Hepatocyte (in vitro differentiated cells): Measurements from ENCODE around the gene KCNE4. TPM values are rescaled to one million over a fixed set of nuclear protein-coding genes. Genes with fewer than 3 reads are reported as not detected.

ENCODE experiments used
- DNase-seq: peaks from one replicate; pipeline ENCODE4 v3.0.0-alpha.2; 2016; ENCODE audit warnings: low spot score
- H2AFZ ChIP-seq: fragments of 200-600 bp; sonication (generic); 2 replicates; pipeline ENCODE4 v1.6.0; 2016; ENCODE audit warnings: antibody characterized with exemption, mild to moderate bottlenecking
- H3K27ac ChIP-seq: fragments of 200-600 bp; sonication (generic); 2 replicates; pipeline ENCODE4 v1.5.1; 2016; ENCODE audit warnings: mild to moderate bottlenecking
- H3K27me3 ChIP-seq: fragments of 200-600 bp; sonication (generic); 2 replicates; pipeline ENCODE4 v1.6.1; 2016
- H3K36me3 ChIP-seq: fragments of 200-600 bp; sonication (generic); replicated peaks from 2 replicates; pipeline ENCODE4 v1.5.1; 2016; ENCODE audit warnings: low read depth; ENCODE audit not compliant: insufficient read depth
- H3K4me1 ChIP-seq: fragments of 200-600 bp; sonication (generic); 2 replicates; pipeline ENCODE4 v1.5.1; 2016; ENCODE audit warnings: mild to moderate bottlenecking, moderate library complexity; ENCODE audit not compliant: insufficient read depth
- H3K4me2 ChIP-seq: fragments of 200-600 bp; sonication (generic); 2 replicates; pipeline ENCODE4 v1.6.0; 2016
- H3K4me3 ChIP-seq: fragments of 200-600 bp; sonication (generic); 2 replicates; pipeline ENCODE4 v1.5.1; 2016; ENCODE audit warnings: mild to moderate bottlenecking
- H3K79me2 ChIP-seq: fragments of 200-600 bp; sonication (generic); 2 replicates; pipeline ENCODE4 v1.6.0; 2017; ENCODE audit warnings: mild to moderate bottlenecking
- H3K9me2 ChIP-seq: fragments of 200-600 bp; sonication (generic); replicated peaks from 2 replicates; pipeline ENCODE4 v1.6.0; 2017; ENCODE audit warnings: mild to moderate bottlenecking; ENCODE audit not compliant: insufficient read depth
- H3K9me3 ChIP-seq: fragments of 200-600 bp; sonication (generic); 2 replicates; pipeline ENCODE4 v1.5.1; 2016; ENCODE audit warnings: low read depth, mild to moderate bottlenecking
- H4K20me1 ChIP-seq: fragments of 200-600 bp; sonication (generic); 2 replicates; pipeline ENCODE4 v1.6.0; 2016; ENCODE audit warnings: mild to moderate bottlenecking; ENCODE audit not compliant: insufficient read depth, poor library complexity, severe bottlenecking
- EZH2 ChIP-seq: fragments of 200-600 bp; sonication (generic); IDR thresholded peaks from 2 replicates; pipeline ENCODE4 v1.6.1; 2016; ENCODE audit warnings: antibody characterized with exemption, mild to moderate bottlenecking, borderline replicate concordance
- EZH2phosphoT487 ChIP-seq: fragments of 200-600 bp; sonication (generic); IDR thresholded peaks from one replicate; pipeline ENCODE4 v1.6.1; 2018; ENCODE audit warnings: antibody characterized with exemption, mild to moderate bottlenecking, low read depth, moderate library complexity; ENCODE audit not compliant: unreplicated experiment, severe bottlenecking
- WGBS: methylation state at CpG from one replicate; pipeline ENCODE4 v1.1.6; 2016; ENCODE audit warnings: low lambda C conversion rate; ENCODE audit errors: missing lambda C conversion rate; 5-methylcytosine and 5-hydroxymethylcytosine counted together
- polyA plus RNA-seq: library from polyadenylated mRNA; unstranded; fragments of >200 nt; fragmentation: Nextera tagmentation; extraction: Ambion mirVana; gene quantifications from 2 replicates; pipeline ENCODE4 v1.2.1, GENCODE V29; 2016
- total RNA-seq: library from RNA; depleted of rRNA; stranded (reverse); fragments of >200 nt; gene quantifications from 2 replicates; pipeline ENCODE4 v1.2.3, GENCODE V29; 2014
- TF ChIP-seq, protein P1 (sequence below): fragments of 200-600 bp; sonication (generic); IDR thresholded peaks from 2 replicates; pipeline ENCODE4 v1.5.1; 2016; ENCODE audit warnings: antibody characterized with exemption, mild to moderate bottlenecking; ENCODE audit not compliant: poor library complexity

KCNE4 gene
- total and polyA plus RNA-seq, 2 experiments from 2014 or later: 51.4 to 54.6 TPM

DNA sequence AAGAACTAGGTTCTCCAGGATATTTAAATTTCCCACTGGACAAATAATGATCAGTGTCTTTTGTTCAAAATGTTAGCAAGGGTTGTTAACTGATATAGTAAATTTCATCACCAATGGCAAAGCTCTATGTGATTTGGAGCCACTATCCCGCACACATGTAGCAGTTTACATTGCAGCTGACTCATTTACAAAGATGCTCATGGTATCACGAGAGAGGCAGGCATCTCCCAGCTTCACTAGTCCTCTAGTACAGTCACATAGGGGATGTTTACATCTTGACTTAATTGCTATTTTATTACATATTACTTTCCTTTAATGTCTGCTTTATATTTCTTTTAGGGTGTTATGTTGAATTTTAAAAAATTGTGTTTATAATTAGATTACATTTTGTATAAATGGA is 30.7 kb downstream of the KCNE4 start:
- Histone ChIP-seq H3K79me2 (no peaks in the 10 kb centered on the region), H3K27ac (no peak overlapping the region), H3K9me3 (no peaks in the 10 kb centered on the region), H3K27me3 (no peaks in the 10 kb centered on the region), H3K4me2 (no peak overlapping the region), H3K4me1 (no peaks in the 10 kb centered on the region), H3K4me3 (no peak overlapping the region), H4K20me1 (no peaks in the 10 kb centered on the region), H3K36me3 (no peaks in the 10 kb centered on the region), H3K9me2 (no peaks in the 10 kb centered on the region), H2AFZ (no peak overlapping the region)
- TF ChIP-seq EZH2 (no peak), EZH2phosphoT487 (no peak)
- TF ChIP-seq, protein P1, sequence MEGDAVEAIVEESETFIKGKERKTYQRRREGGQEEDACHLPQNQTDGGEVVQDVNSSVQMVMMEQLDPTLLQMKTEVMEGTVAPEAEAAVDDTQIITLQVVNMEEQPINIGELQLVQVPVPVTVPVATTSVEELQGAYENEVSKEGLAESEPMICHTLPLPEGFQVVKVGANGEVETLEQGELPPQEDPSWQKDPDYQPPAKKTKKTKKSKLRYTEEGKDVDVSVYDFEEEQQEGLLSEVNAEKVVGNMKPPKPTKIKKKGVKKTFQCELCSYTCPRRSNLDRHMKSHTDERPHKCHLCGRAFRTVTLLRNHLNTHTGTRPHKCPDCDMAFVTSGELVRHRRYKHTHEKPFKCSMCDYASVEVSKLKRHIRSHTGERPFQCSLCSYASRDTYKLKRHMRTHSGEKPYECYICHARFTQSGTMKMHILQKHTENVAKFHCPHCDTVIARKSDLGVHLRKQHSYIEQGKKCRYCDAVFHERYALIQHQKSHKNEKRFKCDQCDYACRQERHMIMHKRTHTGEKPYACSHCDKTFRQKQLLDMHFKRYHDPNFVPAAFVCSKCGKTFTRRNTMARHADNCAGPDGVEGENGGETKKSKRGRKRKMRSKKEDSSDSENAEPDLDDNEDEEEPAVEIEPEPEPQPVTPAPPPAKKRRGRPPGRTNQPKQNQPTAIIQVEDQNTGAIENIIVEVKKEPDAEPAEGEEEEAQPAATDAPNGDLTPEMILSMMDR: no peak
- WGBS: 36% methylated on average over 2 of the region's 2 CpGs
- no peak for DNase-seq

DNA sequence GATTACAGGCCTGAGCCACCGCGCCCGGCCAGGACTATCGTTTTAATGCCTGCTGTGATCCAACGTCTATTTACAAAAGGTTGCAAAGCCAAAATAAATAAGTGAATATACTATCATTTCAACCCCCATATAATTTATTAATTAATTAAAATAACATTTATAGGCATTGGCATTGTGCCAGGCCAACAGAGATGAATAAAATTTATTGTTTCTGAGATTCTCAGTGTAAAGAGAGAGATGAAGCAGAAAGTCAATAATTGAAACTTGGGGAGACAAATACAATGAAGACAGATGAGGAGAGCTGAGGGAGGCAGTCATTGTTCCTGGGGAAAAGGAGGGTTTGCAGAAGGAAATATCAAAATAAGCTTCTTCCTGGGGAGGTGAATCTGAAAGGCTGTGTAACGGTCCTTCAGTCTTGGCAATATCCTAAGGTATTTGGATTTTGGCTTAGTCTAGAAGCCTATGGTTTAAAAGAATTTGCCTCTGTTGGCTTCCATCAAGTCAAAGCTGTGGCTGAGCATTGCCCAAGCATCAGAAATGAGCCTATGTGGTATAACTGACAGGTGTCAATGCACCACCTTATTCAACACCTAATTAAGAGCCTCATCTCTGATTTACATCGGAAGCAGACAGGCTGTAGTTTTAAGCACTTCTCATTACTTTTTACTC is 31.5 kb downstream of the KCNE4 start:
- Histone ChIP-seq H3K4me1 (no peaks in the 10 kb centered on the region), H3K4me2 (no peak overlapping the region), H4K20me1 (no peaks in the 10 kb centered on the region), H3K9me2 (no peaks in the 10 kb centered on the region), H3K4me3 (no peak overlapping the region), H3K36me3 (no peaks in the 10 kb centered on the region), H2AFZ (no peak overlapping the region), H3K27me3 (no peaks in the 10 kb centered on the region), H3K79me2 (no peaks in the 10 kb centered on the region), H3K9me3 (no peaks in the 10 kb centered on the region), H3K27ac (no peak overlapping the region)
- WGBS: 79% methylated on average over 7 of the region's 7 CpGs
- DNase-seq: no peak
- no peak for TF ChIP-seq EZH2phosphoT487
- no peak for TF ChIP-seq EZH2

- H3K27me3 ChIP-seq: no peaks in the 10 kb centered on the region
- no peaks in the 10 kb centered on the region for H3K79me2 ChIP-seq
- no peak overlapping the region for H3K4me3 ChIP-seq
- no peaks in the 10 kb centered on the region for H3K4me1 ChIP-seq
- no peak overlapping the region for H3K27ac ChIP-seq
- 86% methylated on average over 2 of the region's 2 CpGs for WGBS
- no peaks in the 10 kb centered on the region for H3K9me2 ChIP-seq
- TF ChIP-seq, protein P1: no peak
- TF ChIP-seq EZH2: no peak
- TF ChIP-seq EZH2phosphoT487: no peak
- no peak for DNase-seq
- no peaks in the 10 kb centered on the region for H4K20me1 ChIP-seq
- H3K36me3 ChIP-seq: no peaks in the 10 kb centered on the region
- H2AFZ ChIP-seq: no peak overlapping the region
- H3K9me3 ChIP-seq: no peaks in the 10 kb centered on the region
- no peak overlapping the region for H3K4me2 ChIP-seq
Measured at GRCh38 chr2:223084873-223085272, 32.9 kb downstream of the KCNE4 start.

DNA sequence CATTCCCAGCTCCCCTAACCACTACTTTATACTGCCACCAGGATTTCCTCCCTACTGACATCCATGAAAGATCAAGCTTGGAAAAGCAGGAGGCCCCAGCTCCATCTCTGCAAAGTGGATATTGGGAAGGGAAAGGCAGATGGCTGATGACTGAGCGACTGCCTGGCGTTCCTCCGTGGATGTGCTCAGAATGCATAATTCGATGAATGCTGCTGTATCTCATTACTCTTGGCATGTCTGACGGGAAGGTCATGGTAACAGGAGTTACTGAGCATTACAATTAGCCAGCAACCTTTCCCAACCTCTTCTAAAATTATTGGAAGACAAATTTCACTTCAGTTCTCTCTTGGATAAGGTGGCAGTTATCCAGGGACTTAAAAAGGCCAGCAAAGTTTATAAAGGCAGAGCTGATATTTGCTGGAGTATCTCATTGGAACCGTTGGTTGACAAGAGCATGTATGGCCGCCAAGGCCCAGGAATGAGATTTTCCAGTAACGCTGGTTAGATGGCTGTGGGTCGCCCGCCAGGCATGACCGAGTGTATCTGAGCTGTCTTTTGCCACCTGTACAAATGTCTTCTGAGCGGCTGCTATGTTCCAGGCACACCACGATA is 34.5 kb downstream of the KCNE4 start:
- Histone ChIP-seq H3K9me3 (no peaks in the 10 kb centered on the region), H3K27me3 (no peaks in the 10 kb centered on the region), H2AFZ (no peak overlapping the region), H3K4me1 (no peaks in the 10 kb centered on the region), H3K36me3 (no peaks in the 10 kb centered on the region), H4K20me1 (no peaks in the 10 kb centered on the region), H3K9me2 (no peaks in the 10 kb centered on the region), H3K27ac (no peak overlapping the region), H3K79me2 (no peaks in the 10 kb centered on the region), H3K4me2 (no peak overlapping the region), H3K4me3 (no peak overlapping the region)
- DNase-seq: no peak
- 97% methylated on average over 13 of the region's 13 CpGs for WGBS
- TF ChIP-seq EZH2 (no peak), EZH2phosphoT487 (no peak)
- TF ChIP-seq, protein P1: no peak
